ENCODE data around the gene GNB5.

GNB5 gene

GRCh38 chr15:52184721-52185120 is 6.5 kb downstream of the GNB5 start:
- no peak for TF ChIP-seq CTCF (IDR thresholded peaks at IDR 0.05; ENCODE audit: control insufficient read depth, insufficient read depth, low read depth, low read length, missing control alignments)
- H3K4me3 ChIP-seq (ENCODE audit: control insufficient read depth, low read depth, low read length) = no peak overlapping the region
- DNase-seq (ENCODE audit: low read depth) = no peak

- peak; percentile 76 for TF ChIP-seq CTCF (IDR thresholded peaks at IDR 0.05; ENCODE audit: control insufficient read depth, insufficient read depth, low read depth, low read length, missing control alignments)
- no peak overlapping the region for H3K4me3 ChIP-seq (ENCODE audit: control insufficient read depth, low read depth, low read length)
- DNase-seq (ENCODE audit: low read depth) = no peak
These were observed 7.5 kb downstream of the GNB5 start for GRCh38 chr15:52183562-52184173.

GRCh38 chr15:52181938-52182780 is 9.0 kb downstream of the GNB5 start:
- no peak for DNase-seq (ENCODE audit: low read depth)
- TF ChIP-seq CTCF (IDR thresholded peaks at IDR 0.05; ENCODE audit: control insufficient read depth, insufficient read depth, low read depth, low read length, missing control alignments) = no peak
- H3K4me3 ChIP-seq (ENCODE audit: control insufficient read depth, low read depth, low read length) = no peak overlapping the region

GRCh38 chr15:52180851-52181450 is 10.2 kb downstream of the GNB5 start:
- no peak for TF ChIP-seq CTCF (IDR thresholded peaks at IDR 0.05; ENCODE audit: control insufficient read depth, insufficient read depth, low read depth, low read length, missing control alignments)
- H3K4me3 ChIP-seq (ENCODE audit: control insufficient read depth, low read depth, low read length) = no peak overlapping the region

GRCh38 chr15:52180196-52180835 is 10.9 kb downstream of the GNB5 start:
- no peak for TF ChIP-seq CTCF (IDR thresholded peaks at IDR 0.05; ENCODE audit: control insufficient read depth, insufficient read depth, low read depth, low read length, missing control alignments)
- peak overlapping the region; percentile 83 for H3K4me3 ChIP-seq (ENCODE audit: control insufficient read depth, low read depth, low read length)
- DNase-seq (ENCODE audit: low read depth) = no peak

More at GRCh38 chr15:52180851-52181450, 10.2 kb downstream of the GNB5 start:
- no peak for DNase-seq (ENCODE audit: low read depth)
